Kidney (tissue), 14 donors: ENCODE data around the gene RARRES1. TPM values are rescaled to one million over a fixed set of nuclear protein-coding genes. Genes with fewer than 3 reads are reported as not detected.

Source experiments
- DNase-seq, 5 donors: peaks; one replicate each; pipeline ENCODE4 v3.0.0-alpha.2; 2013 to 2020
- FAIRE-seq: peaks from 2 replicates; lab custom pipeline; 2012; peaks lifted over from hg19 to GRCh38; lab: Jason Lieb, UNC
- H3K27ac ChIP-seq, 2 donors: one replicate each; pipeline ENCODE4 v1.7.0; 2013; ENCODE audit warnings: low read depth in 2 of 2, low read length in 2 of 2, inconsistent platforms in 1 of 2
- H3K27me3 ChIP-seq: one replicate; pipeline ENCODE4 v1.7.1; 2013; ENCODE audit warnings: low read length, inconsistent platforms; ENCODE audit not compliant: control insufficient read depth, insufficient read depth
- H3K36me3 ChIP-seq, 3 donors: one replicate each; pipeline versions ENCODE4 v1.7.0 to v1.7.1; 2013; ENCODE audit warnings: low read length in 3 of 3, control low read depth in 1 of 3, inconsistent platforms in 1 of 3; ENCODE audit not compliant: insufficient read depth in 3 of 3, control insufficient read depth in 2 of 3
- H3K4me1 ChIP-seq, 3 donors: one replicate each; pipeline versions ENCODE4 v1.7.0 to v1.7.1; 2013; ENCODE audit warnings: low read length in 3 of 3, inconsistent platforms in 1 of 3, low read depth in 1 of 3; ENCODE audit not compliant: control insufficient read depth in 2 of 3, insufficient read depth in 2 of 3
- H3K4me3 ChIP-seq, 3 donors: one replicate each; pipeline versions ENCODE4 v1.7.0 to v1.8.1; 2013; ENCODE audit warnings: low read length in 3 of 3, control low read depth in 1 of 3, inconsistent platforms in 1 of 3
- H3K9ac ChIP-seq, 3 donors: one replicate each; pipeline versions ENCODE4 v1.7.0 to v1.7.1; 2013; ENCODE audit warnings: low read length in 3 of 3, control low read depth in 1 of 3, inconsistent platforms in 1 of 3
- H3K9me3 ChIP-seq, 3 donors: one replicate each; pipeline versions ENCODE4 v1.7.0 to v1.7.1; 2013; ENCODE audit warnings: low read length in 3 of 3, control low read depth in 1 of 3, inconsistent platforms in 1 of 3; ENCODE audit not compliant: control insufficient read depth in 2 of 3, insufficient read depth in 1 of 3
- CTCF ChIP-seq: IDR thresholded peaks from 3 replicates; pipeline ENCODE4 v1.5.1; 2012; ENCODE audit warnings: mild to moderate bottlenecking, moderate library complexity, borderline replicate concordance; ENCODE audit not compliant: insufficient read depth; ENCODE audit errors: extremely low read depth
- intact Hi-C: fragments of 100-400 bp; cut with DNase I; formaldehyde crosslinking; loops from one replicate; pipeline ENCODE4 v1.11.1; 2022
- polyA plus RNA-seq: library from polyadenylated mRNA; stranded (reverse); fragments of 350-450 nt; fragmentation: Illumina TruSeq; extraction: RNeasy Lipid Tissue Mini Kit (QIAGEN cat#74804); gene quantifications from one replicate; pipeline ENCODE4 v1.2.3, GENCODE V29; 2014; ENCODE audit warnings: low read depth, low replicate concordance; ENCODE audit not compliant: insufficient read depth
- total RNA-seq: library from RNA; stranded (reverse); fragmentation: NEBNext Ultra II Directional; extraction: Animal tissue kit (Norgen Biotek cat#: 25700); gene quantifications from one replicate; pipeline ENCODE4 v1.2.1, GENCODE V29; 2021
- donor health status: control.
- donor health status: control.
- donor health status: control.
- donor health status: control.
- donor health status: control.
- donor health status: DM: yes; HTN: yes; CAD: no.
- donor health status: Normal renal cell carcinoma (clear cell type).

Gene RARRES1
- total and polyA plus RNA-seq, 2 donors from 2014 or later: 10.3 to 94.0 TPM

- DNase-seq (no peak), FAIRE-seq (no peak)
- TF ChIP-seq CTCF: no peak
- no peaks in the 10 kb centered on the region for H3K9me3 ChIP-seq
- H3K36me3 ChIP-seq: peaks cover 3 to 9% (median 4%) of the 10 kb centered on the region in 3 donors
- intact Hi-C loops: no loop called here
- no peak overlapping the region for H3K4me3 ChIP-seq
- H3K27me3 ChIP-seq: no peaks in the 10 kb centered on the region
- H3K27ac ChIP-seq: no peak overlapping the region
- no peaks in the 10 kb centered on the region for H3K4me1 ChIP-seq
- H3K9ac ChIP-seq: no peak overlapping the region
These were observed 14.7 kb downstream of the RARRES1 start for GRCh38 chr3:158717576-158717975.

GRCh38 chr3:158713094-158713499 lies 19.2 kb downstream of the RARRES1 start:
- no peak for DNase-seq
- H3K36me3 ChIP-seq: peaks cover 0 to 9% (median 9%) of the 10 kb centered on the region in 3 donors
- no peak overlapping the region for H3K9ac ChIP-seq
- H3K4me1 ChIP-seq: no peaks in the 10 kb centered on the region
- no peaks in the 10 kb centered on the region for H3K27me3 ChIP-seq
- TF ChIP-seq CTCF: no peak
- intact Hi-C loops: no loop called here
- no peak overlapping the region for H3K27ac ChIP-seq
- H3K9me3 ChIP-seq: no peaks in the 10 kb centered on the region
- no peak overlapping the region for H3K4me3 ChIP-seq
- no peak for FAIRE-seq

GRCh38 chr3:158712443-158712842 lies 19.8 kb downstream of the RARRES1 start:
- FAIRE-seq: no peak
- DNase-seq: no peak
- no peak for TF ChIP-seq CTCF
- intact Hi-C loops: no loop called here
- no peak overlapping the region for H3K4me3 ChIP-seq
- H3K4me1 ChIP-seq: no peaks in the 10 kb centered on the region
- H3K36me3 ChIP-seq: peaks cover 0 to 9% (median 9%) of the 10 kb centered on the region in 3 donors
- H3K27ac ChIP-seq: no peak overlapping the region
- no peaks in the 10 kb centered on the region for H3K27me3 ChIP-seq
- H3K9ac ChIP-seq: no peak overlapping the region
- H3K9me3 ChIP-seq: no peaks in the 10 kb centered on the region

- H3K9ac ChIP-seq: no peak overlapping the region
- no peaks in the 10 kb centered on the region for H3K4me1 ChIP-seq
- intact Hi-C loops: no loop called here
- no peak overlapping the region for H3K4me3 ChIP-seq
- H3K27ac ChIP-seq: peak overlapping the region in 1 of 2 donors; percentile 54
- DNase-seq (no peak), FAIRE-seq (no peak)
- H3K27me3 ChIP-seq: no peaks in the 10 kb centered on the region
- peaks cover 0 to 9% (median 9%) of the 10 kb centered on the region in 3 donors for H3K36me3 ChIP-seq
- no peaks in the 10 kb centered on the region for H3K9me3 ChIP-seq
- TF ChIP-seq CTCF: no peak
These were observed 20.4 kb downstream of the RARRES1 start for GRCh38 chr3:158711886-158712285.
